K562 (cell line): Measurements from ENCODE around the gene AGPAT4. TPM values are rescaled to one million over a fixed set of nuclear protein-coding genes. Genes with fewer than 3 reads are reported as not detected.
A peak's percentile ranks its signal among the peaks of the same experiment; 100 is the strongest.

Experiments used
- ATAC-seq: fragments of 200-7000 bp; cut with Tn5 transposase; 3 replicates; pipeline ENCODE4 v1.9.1; 2020; ENCODE audit warnings: moderate library complexity
- BruUV-seq: library from RNA; stranded (reverse); fragments of 400-500 nt; replicated peaks from 2 replicates; lab custom pipeline; 2021; lab: Mats Ljungman, UMichigan
- CTCF ChIA-PET: fragments of 300-600 bp; formaldehyde crosslinking; extraction: SDS; loops from one replicate; lab custom pipeline; 2021; ENCODE audit warnings: low intra/inter-chr PET ratio; lab: Yijun Ruan, JAX
- POLR2A ChIA-PET: fragments of 300-600, 350-650 bp; sonication (Branson Sonifier 250); formaldehyde crosslinking; extraction: SDS; loops from one replicate; lab custom pipeline; 2021; ENCODE audit warnings: antibody characterized with exemption, inconsistent platforms; lab: Yijun Ruan, JAX
- DNase-seq, 4 experiments: peaks; one replicate each; pipeline versions ENCODE4 v3.0.0 to v3.0.0-alpha.2; 2011 to 2018; ENCODE audit warnings: low spot score in 3 of 4, mixed read lengths in 3 of 4; ENCODE audit errors: extremely low read depth in 1 of 4
- FAIRE-seq: peaks from 2 replicates; lab custom pipeline; 2011; peaks lifted over from hg19 to GRCh38; lab: Jason Lieb, UNC
- H2AFZ ChIP-seq: 2 replicates; pipeline ENCODE4 v1.6.0; 2011; ENCODE audit warnings: low read depth, low read length, control low read depth, inconsistent platforms
- H3K27ac ChIP-seq: fragments of 200-600 bp; 3 replicates; pipeline ENCODE4 v1.8.0; 2011; ENCODE audit warnings: low read depth, mild to moderate bottlenecking, control low read depth, inconsistent platforms, low read length, moderate library complexity, mixed read lengths; ENCODE audit errors: extremely low read depth
- H3K27me3 ChIP-seq, 2 experiments: fragments of 300-600 bp in 1 of 2; 2 replicates in 1 of 2; 3 replicates in 1 of 2; pipeline versions ENCODE4 v1.6.0 to v1.8.0; 2011; ENCODE audit warnings: inconsistent platforms in 2 of 2, low read length in 2 of 2, mild to moderate bottlenecking in 1 of 2, mixed read lengths in 1 of 2, moderate library complexity in 1 of 2; ENCODE audit not compliant: control insufficient read depth in 2 of 2, insufficient read depth in 2 of 2
- H3K36me3 ChIP-seq: fragments of 300-600 bp; 3 replicates; pipeline ENCODE4 v1.8.0; 2011; ENCODE audit warnings: mild to moderate bottlenecking, low read length, inconsistent platforms; ENCODE audit not compliant: control insufficient read depth, insufficient read depth
- H3K4me1 ChIP-seq, 2 experiments: fragments of 200-600 bp in 1 of 2; replicated peaks in 1 of 2; 2 replicates in 1 of 2; 3 replicates in 1 of 2; pipeline versions ENCODE4 v1.5.1 to v1.8.0; 2011; ENCODE audit warnings: inconsistent platforms in 2 of 2, low read length in 2 of 2, mild to moderate bottlenecking in 1 of 2, mixed read lengths in 1 of 2, moderate library complexity in 1 of 2; ENCODE audit not compliant: control insufficient read depth in 2 of 2, insufficient read depth in 2 of 2
- H3K4me2 ChIP-seq: 2 replicates; pipeline ENCODE4 v1.6.1; 2011; ENCODE audit warnings: low read length, control low read depth, inconsistent platforms, mixed read lengths; ENCODE audit not compliant: insufficient read depth
- H3K4me3 ChIP-seq: fragments of 200-600 bp; sonication (generic), shearing (Covaris generic); 2 replicates; pipeline ENCODE4 v1.5.1; 2016; ENCODE audit warnings: control low read depth, inconsistent platforms
- H3K79me2 ChIP-seq: fragments of 200-600 bp; 3 replicates; pipeline ENCODE4 v1.8.0; 2011; ENCODE audit warnings: low read length, inconsistent platforms; ENCODE audit not compliant: control insufficient read depth, insufficient read depth
- H3K9ac ChIP-seq, 2 experiments: 2 replicates each; pipeline versions ENCODE4 v1.6.0 to v1.6.1; 2011; ENCODE audit warnings: low read depth in 2 of 2, low read length in 2 of 2, control low read depth in 1 of 2, inconsistent platforms in 1 of 2, mild to moderate bottlenecking in 1 of 2, mixed read lengths in 1 of 2; ENCODE audit not compliant: insufficient read depth in 1 of 2
- H3K9me1 ChIP-seq: one replicate; pipeline ENCODE4 v1.6.0; 2011; ENCODE audit warnings: inconsistent platforms, mild to moderate bottlenecking, low read length, moderate library complexity; ENCODE audit not compliant: control insufficient read depth, insufficient read depth
- H3K9me3 ChIP-seq: replicated peaks from 2 replicates; pipeline ENCODE4 v1.5.1; 2011; ENCODE audit warnings: low read depth, low read length, inconsistent platforms; ENCODE audit not compliant: control insufficient read depth, insufficient read depth
- H4K20me1 ChIP-seq: replicated peaks from 2 replicates; pipeline ENCODE4 v1.6.1; 2011; ENCODE audit warnings: low read length, inconsistent platforms, mixed read lengths; ENCODE audit not compliant: control insufficient read depth, insufficient read depth
- LARP7 ChIP-seq: fragments of 450-650 bp; IDR thresholded peaks from 2 replicates; pipeline ENCODE4 v1.6.1; 2016
- MCM7 ChIP-seq, 2 experiments: fragments of 450-650 bp; IDR thresholded peaks; 2 replicates each; pipeline ENCODE4 v1.6.1; 2016 to 2018
- MECOM ChIP-seq: fragments of 250-450 bp; sonication (Bioruptor Pico); IDR thresholded peaks from 2 replicates; pipeline ENCODE4 v1.8.0; 2022; ENCODE audit warnings: inconsistent platforms
- MXI1 ChIP-seq: IDR thresholded peaks from 2 replicates; pipeline ENCODE4 v1.6.1; 2011; ENCODE audit warnings: low read depth, mild to moderate bottlenecking, improper control_type of control experiment, low read length
- NFRKB ChIP-seq: fragments of 450-650 bp; IDR thresholded peaks from 2 replicates; pipeline ENCODE4 v1.6.1; 2016; ENCODE audit warnings: low read depth
- NR2C1 ChIP-seq, 2 experiments: fragments of 450-650 bp; IDR thresholded peaks; 2 replicates each; pipeline ENCODE4 v1.6.1; 2017; ENCODE audit warnings: mild to moderate bottlenecking in 2 of 2, antibody characterized with exemption in 1 of 2, inconsistent platforms in 1 of 2, missing compliant biosample characterization in 1 of 2, missing genetic modification characterization in 1 of 2
- PHB2 ChIP-seq: fragments of 450-650 bp; IDR thresholded peaks from 2 replicates; pipeline ENCODE4 v1.6.1; 2017; ENCODE audit warnings: low read depth
- POLR2AphosphoS5 ChIP-seq: IDR thresholded peaks from 2 replicates; pipeline ENCODE4 v1.6.1; 2011; ENCODE audit warnings: mild to moderate bottlenecking, low read depth, low read length, moderate library complexity; ENCODE audit not compliant: control insufficient read depth, insufficient read depth
- TEAD1 ChIP-seq, 2 experiments: fragments of 450-650 bp in 1 of 2; sonication (generic) in 1 of 2; formaldehyde crosslinking; IDR thresholded peaks; 2 replicates each; pipeline versions ENCODE4 v1.4.0 to v1.8.0; 2020 to 2022; ENCODE audit warnings: mild to moderate bottlenecking in 2 of 2, missing genetic modification reagents in 1 of 2
- TOE1 ChIP-seq, 2 experiments: fragments of 450-650 bp in 1 of 2; sonication (generic) in 1 of 2; formaldehyde crosslinking in 1 of 2; IDR thresholded peaks; 2 replicates each; pipeline versions ENCODE4 v1.7.1 to v1.8.0; 2016 to 2022; ENCODE audit warnings: borderline replicate concordance in 2 of 2, mild to moderate bottlenecking in 2 of 2, antibody characterized with exemption in 1 of 2, inconsistent platforms in 1 of 2, low read depth in 1 of 2, missing genetic modification reagents in 1 of 2, moderate library complexity in 1 of 2
- ZC3H8 ChIP-seq: fragments of 450-650 bp; IDR thresholded peaks from 2 replicates; pipeline ENCODE4 v1.6.1; 2017
- ZNF274 ChIP-seq: IDR thresholded peaks from 2 replicates; pipeline ENCODE4 v1.6.1; 2011; ENCODE audit warnings: low read depth, mild to moderate bottlenecking, low read length, moderate library complexity, borderline replicate concordance
- ZNF384 ChIP-seq: IDR thresholded peaks from 2 replicates; pipeline ENCODE4 v1.6.1; 2012; ENCODE audit warnings: low read depth, low read length, improper control_type of control experiment
- ZNF586 ChIP-seq: fragments of 450-650 bp; formaldehyde crosslinking; conservative IDR thresholded peaks from 2 replicates; pipeline ENCODE4 v1.4.0; 2020; ENCODE audit warnings: mild to moderate bottlenecking, moderate library complexity
- WGBS: fragments of 100-300 bp; shearing (Covaris generic); methylation state at CpG from one replicate; pipeline ENCODE4 v1.1.6; 2016; ENCODE audit warnings: low coverage, mixed read lengths; ENCODE audit not compliant: insufficient coverage; ENCODE audit errors: missing lambda C conversion rate; 5-methylcytosine and 5-hydroxymethylcytosine counted together
- in situ Hi-C: fragments of 300-500 bp; cut with MboI; formaldehyde crosslinking; loops from 4 replicates; pipeline ENCODE4 v1.15.0; 2018; ENCODE audit warnings: inconsistent platforms, mixed read lengths
- intact Hi-C: fragments of 100-400 bp; cut with micrococcal nuclease; formaldehyde crosslinking; loops from 2 replicates; pipeline ENCODE4 v1.14.2; 2022
- polyA plus RNA-seq, 8 experiments: library from polyadenylated mRNA; depleted of rRNA in 4 of 8; stranded (reverse) in 5 of 8; unstranded in 3 of 8; fragments of >200 nt; fragmentation: Nextera tagmentation in 2 of 8; fragmentation: Illumina TruSeq in 1 of 8; extraction: Ambion mirVana in 2 of 8; extraction: Trizol in 1 of 8; gene quantifications; 2 replicates each; pipeline versions ENCODE4 v1.2.1 to v1.2.3, GENCODE V29; 2011 to 2014; ENCODE audit warnings: inconsistent platforms in 1 of 8, missing spikeins in 1 of 8
- total RNA-seq, 7 experiments: library from RNA; depleted of rRNA in 6 of 7; stranded (reverse); fragments of >200 nt in 6 of 7; fragmentation: Illumina TruSeq in 2 of 7; extraction: Trizol in 2 of 7; gene quantifications; 2 replicates each; pipeline versions ENCODE4 v1.2.1 to v1.2.3, GENCODE V29; 2011 to 2021; ENCODE audit warnings: low replicate concordance in 1 of 7
- TF ChIP-seq, protein P1 (sequence below): sonication (generic); formaldehyde crosslinking; IDR thresholded peaks from 2 replicates; pipeline ENCODE4 v1.8.1; 2022; ENCODE audit warnings: missing genetic modification reagents
- TF ChIP-seq, protein P2 (sequence below): fragments of 450-650 bp; IDR thresholded peaks from 2 replicates; pipeline ENCODE4 v1.6.1; 2016; ENCODE audit warnings: mild to moderate bottlenecking
- TF ChIP-seq, protein P3 (sequence below): IDR thresholded peaks from 2 replicates; pipeline ENCODE4 v1.6.1; 2016; ENCODE audit warnings: missing genetic modification characterization, missing compliant biosample characterization

AGPAT4 gene
- total and polyA plus RNA-seq, 9 of the 15 experiments (the other 6 are each of a cell fraction or from before 2014, with no cell fraction given), result 2.2 to 15.0 (median 5.7) TPM

DNA sequence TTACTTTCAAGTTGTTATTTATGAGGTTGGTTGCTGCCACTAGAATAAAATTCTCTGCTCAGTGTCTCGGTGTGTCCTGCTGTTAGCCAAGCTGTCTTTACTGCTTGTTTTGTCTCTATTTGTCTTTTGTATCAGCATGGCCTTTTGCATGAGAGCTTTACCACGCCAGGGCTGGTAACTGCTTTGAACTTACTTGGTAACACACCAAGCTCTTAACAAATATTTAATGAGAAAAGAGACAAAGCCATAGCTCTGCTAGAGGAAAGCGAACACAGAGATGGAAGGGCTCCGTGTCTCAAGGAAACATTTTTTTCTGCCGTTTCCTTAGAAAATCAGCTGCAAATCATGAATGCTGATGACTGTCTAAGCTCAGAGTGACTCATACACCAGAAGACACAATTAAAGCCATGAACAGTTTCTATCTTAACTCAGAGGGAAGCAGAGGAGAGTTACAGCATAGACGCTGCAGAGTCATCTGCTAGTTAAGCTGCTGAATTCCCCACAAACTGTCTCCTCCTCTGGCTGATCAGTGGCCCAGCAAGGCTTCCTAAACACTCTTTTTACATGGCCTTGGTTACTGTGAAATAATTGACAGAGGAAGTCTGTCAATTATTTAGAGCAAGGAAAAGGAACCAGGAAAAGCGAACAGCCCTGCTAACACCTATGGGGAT lies 44.8 kb downstream of the AGPAT4 start:
- Histone ChIP-seq H3K9ac (peak overlapping the region; percentile 18 to 35; a peak in 3 of 4 replicates), H2AFZ (peak overlapping the region; percentile 78)
- no TSS peak for BruUV-seq
- no peak for TF ChIP-seq TOE1 (IDR thresholded peaks at IDR 0.05; ENCODE audit: borderline replicate concordance)
- TF ChIP-seq TOE1 (CRISPR knock-in tag; IDR thresholded peaks at IDR 0.05; ENCODE audit: borderline replicate concordance, low read depth), result no peak
- no peak for TF ChIP-seq PHB2
- TF ChIP-seq, protein P1, sequence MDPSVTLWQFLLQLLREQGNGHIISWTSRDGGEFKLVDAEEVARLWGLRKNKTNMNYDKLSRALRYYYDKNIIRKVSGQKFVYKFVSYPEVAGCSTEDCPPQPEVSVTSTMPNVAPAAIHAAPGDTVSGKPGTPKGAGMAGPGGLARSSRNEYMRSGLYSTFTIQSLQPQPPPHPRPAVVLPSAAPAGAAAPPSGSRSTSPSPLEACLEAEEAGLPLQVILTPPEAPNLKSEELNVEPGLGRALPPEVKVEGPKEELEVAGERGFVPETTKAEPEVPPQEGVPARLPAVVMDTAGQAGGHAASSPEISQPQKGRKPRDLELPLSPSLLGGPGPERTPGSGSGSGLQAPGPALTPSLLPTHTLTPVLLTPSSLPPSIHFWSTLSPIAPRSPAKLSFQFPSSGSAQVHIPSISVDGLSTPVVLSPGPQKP (CRISPR knock-in tag), result no peak
- TF ChIP-seq ZNF384, result peak; percentile 64; the same call in 1 of the 2 replicates
- TF ChIP-seq ZNF274, result no peak
- no peak for TF ChIP-seq MXI1
- TF ChIP-seq LARP7, result no peak
- 0 out of 2 replicates have a peak, but pooled peaks have one; percentile 32 for TF ChIP-seq POLR2AphosphoS5
- no peak for TF ChIP-seq MCM7 (IDR thresholded peaks at IDR 0.05)
- no peak for TF ChIP-seq ZNF586 (CRISPR knock-in tag)
- TF ChIP-seq TEAD1 (CRISPR knock-in tag; IDR thresholded peaks at IDR 0.05), result peak in 1 of 2 experiments; percentile 76; a peak in 2 of 4 replicates
- TF ChIP-seq MECOM (CRISPR knock-in tag), result peak; percentile 44; the same call in 1 of the 2 replicates
- TF ChIP-seq NFRKB, result no peak; the same call in 1 of the 2 replicates
- no peak for TF ChIP-seq NR2C1 (IDR thresholded peaks at IDR 0.05)
- TF ChIP-seq NR2C1 (tag; IDR thresholded peaks at IDR 0.05), result no peak; the same call in 1 of the 2 replicates
- TF ChIP-seq, protein P2, sequence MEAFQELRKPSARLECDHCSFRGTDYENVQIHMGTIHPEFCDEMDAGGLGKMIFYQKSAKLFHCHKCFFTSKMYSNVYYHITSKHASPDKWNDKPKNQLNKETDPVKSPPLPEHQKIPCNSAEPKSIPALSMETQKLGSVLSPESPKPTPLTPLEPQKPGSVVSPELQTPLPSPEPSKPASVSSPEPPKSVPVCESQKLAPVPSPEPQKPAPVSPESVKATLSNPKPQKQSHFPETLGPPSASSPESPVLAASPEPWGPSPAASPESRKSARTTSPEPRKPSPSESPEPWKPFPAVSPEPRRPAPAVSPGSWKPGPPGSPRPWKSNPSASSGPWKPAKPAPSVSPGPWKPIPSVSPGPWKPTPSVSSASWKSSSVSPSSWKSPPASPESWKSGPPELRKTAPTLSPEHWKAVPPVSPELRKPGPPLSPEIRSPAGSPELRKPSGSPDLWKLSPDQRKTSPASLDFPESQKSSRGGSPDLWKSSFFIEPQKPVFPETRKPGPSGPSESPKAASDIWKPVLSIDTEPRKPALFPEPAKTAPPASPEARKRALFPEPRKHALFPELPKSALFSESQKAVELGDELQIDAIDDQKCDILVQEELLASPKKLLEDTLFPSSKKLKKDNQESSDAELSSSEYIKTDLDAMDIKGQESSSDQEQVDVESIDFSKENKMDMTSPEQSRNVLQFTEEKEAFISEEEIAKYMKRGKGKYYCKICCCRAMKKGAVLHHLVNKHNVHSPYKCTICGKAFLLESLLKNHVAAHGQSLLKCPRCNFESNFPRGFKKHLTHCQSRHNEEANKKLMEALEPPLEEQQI, result no peak
- TF ChIP-seq, protein P3, sequence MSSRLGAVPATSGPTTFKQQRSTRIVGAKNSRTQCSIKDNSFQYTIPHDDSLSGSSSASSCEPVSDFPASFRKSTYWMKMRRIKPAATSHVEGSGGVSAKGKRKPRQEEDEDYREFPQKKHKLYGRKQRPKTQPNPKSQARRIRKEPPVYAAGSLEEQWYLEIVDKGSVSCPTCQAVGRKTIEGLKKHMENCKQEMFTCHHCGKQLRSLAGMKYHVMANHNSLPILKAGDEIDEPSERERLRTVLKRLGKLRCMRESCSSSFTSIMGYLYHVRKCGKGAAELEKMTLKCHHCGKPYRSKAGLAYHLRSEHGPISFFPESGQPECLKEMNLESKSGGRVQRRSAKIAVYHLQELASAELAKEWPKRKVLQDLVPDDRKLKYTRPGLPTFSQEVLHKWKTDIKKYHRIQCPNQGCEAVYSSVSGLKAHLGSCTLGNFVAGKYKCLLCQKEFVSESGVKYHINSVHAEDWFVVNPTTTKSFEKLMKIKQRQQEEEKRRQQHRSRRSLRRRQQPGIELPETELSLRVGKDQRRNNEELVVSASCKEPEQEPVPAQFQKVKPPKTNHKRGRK (tag), result no peak
- TF ChIP-seq ZC3H8, result no peak

More for the DNA sequence above, 44.8 kb downstream of the AGPAT4 start:
- H3K9me3 ChIP-seq, result peaks cover 11% of the 10 kb centered on the region
- peaks cover 23 to 51% of the 10 kb centered on the region in 2 experiments for H3K4me1 ChIP-seq
- H3K4me3 ChIP-seq, result no peak overlapping the region
- ChIA-PET CTCF (interaction anchor here (0.5 kb wide), 1 partner anchor 187 kb away, joined by 3 read pairs; no protein-coding TSS in a partner anchor), POLR2A (interaction anchor here (0.5 to 4.4 kb wide), 10 partner anchors 8 to 137 kb away, joined by 3 to 45 read pairs (median 4); no protein-coding TSS in a partner anchor)
- no peaks in the 10 kb centered on the region for H3K27me3 ChIP-seq
- no peaks in the 10 kb centered on the region for H3K79me2 ChIP-seq
- no peaks in the 10 kb centered on the region for H4K20me1 ChIP-seq
- peaks cover 6% of the 10 kb centered on the region; the same call in 2 of the 3 replicates for H3K36me3 ChIP-seq
- peak overlapping the region; percentile 61 for H3K27ac ChIP-seq
- FAIRE-seq, result peak; percentile 86
- peak in 2 of 4 experiments; percentile 76 to 87 for DNase-seq
- WGBS, result 19% methylated on average over 7 of the region's 7 CpGs
- intact Hi-C loops, result loop anchor here (1.0 to 5.0 kb wide), 3 partner anchors 22 to 237 kb away; partner anchors contain the start of gene MAP3K4
- in situ Hi-C loops, result no loop called here
- H3K9me1 ChIP-seq, result no peaks in the 10 kb centered on the region
- ATAC-seq, result peak; percentile 68
- peak overlapping the region; percentile 56 for H3K4me2 ChIP-seq
